CD4-positive, CD25-positive, alpha-beta regulatory T cell (primary cell): Measurements from ENCODE around the gene B3GALT4. TPM values are rescaled to one million over a fixed set of nuclear protein-coding genes. Genes with fewer than 3 reads are reported as not detected.

Source experiments
- ATAC-seq, 2 donors: fragments of 150-1000 bp; cut with Tn5 transposase; one replicate each; pipeline ENCODE4 v1.10.0; 2021; ENCODE audit warnings: low read depth in 2 of 2, moderate number of reproducible peaks in 2 of 2, moderate library complexity in 1 of 2
- DNase-seq, 3 donors: peaks; one replicate each; pipeline versions ENCODE4 v3.0.0 to v3.0.0-alpha.2; 2012 to 2022; ENCODE audit warnings: mixed read lengths in 1 of 3
- H3K27ac ChIP-seq: one replicate; pipeline ENCODE4 v1.7.0; 2013; ENCODE audit warnings: mild to moderate bottlenecking, low read length; ENCODE audit not compliant: insufficient read depth, poor library complexity, severe bottlenecking
- H3K27me3 ChIP-seq: one replicate; pipeline ENCODE4 v1.7.0; 2013; ENCODE audit warnings: low read length; ENCODE audit not compliant: control insufficient read depth, insufficient read depth
- H3K36me3 ChIP-seq: one replicate; pipeline ENCODE4 v1.7.0; 2013; ENCODE audit warnings: mild to moderate bottlenecking, low read length, moderate library complexity; ENCODE audit not compliant: control insufficient read depth, insufficient read depth
- H3K4me1 ChIP-seq: 2 replicates; pipeline ENCODE4 v1.7.0; 2013; ENCODE audit warnings: mild to moderate bottlenecking, low read length; ENCODE audit not compliant: insufficient read depth, control insufficient read depth, poor library complexity, severe bottlenecking
- H3K4me3 ChIP-seq: one replicate; pipeline ENCODE4 v1.7.0; 2013; ENCODE audit warnings: low read depth, mild to moderate bottlenecking, low read length, moderate library complexity
- H3K9me3 ChIP-seq, 2 experiments: 1 replicate in 1 of 2; 2 replicates in 1 of 2; pipeline ENCODE4 v1.7.0; 2013; ENCODE audit warnings: low read length in 2 of 2, mild to moderate bottlenecking in 1 of 2, moderate library complexity in 1 of 2; ENCODE audit not compliant: control insufficient read depth in 2 of 2
- H3K27ac Mint-ChIP-seq, 3 donors: one replicate each; pipeline ENCODE4 v1.8.0; 2020 to 2022; ENCODE audit warnings: mild to moderate bottlenecking in 3 of 3, mixed read lengths in 3 of 3, moderate library complexity in 2 of 3
- H3K27me3 Mint-ChIP-seq: one replicate; pipeline ENCODE4 v1.8.0; 2022; ENCODE audit warnings: mild to moderate bottlenecking, mixed read lengths
- H3K36me3 Mint-ChIP-seq: one replicate; pipeline ENCODE4 v1.8.0; 2020; ENCODE audit warnings: mixed read lengths
- H3K4me1 Mint-ChIP-seq, 4 donors: one replicate each; pipeline ENCODE4 v1.8.0; 2020 to 2022; ENCODE audit warnings: mixed read lengths in 4 of 4, mild to moderate bottlenecking in 1 of 4
- H3K4me3 Mint-ChIP-seq, 4 donors: one replicate each; pipeline ENCODE4 v1.8.0; 2020 to 2022; ENCODE audit warnings: mild to moderate bottlenecking in 4 of 4, mixed read lengths in 4 of 4, moderate library complexity in 3 of 4
- H3K9me3 Mint-ChIP-seq, 7 donors: one replicate each; pipeline ENCODE4 v1.8.0; 2020 to 2022; ENCODE audit warnings: mixed read lengths in 7 of 7, mild to moderate bottlenecking in 3 of 7, moderate library complexity in 2 of 7
- polyA plus RNA-seq, 4 donors: library from polyadenylated mRNA; unstranded; fragments of 300-500 nt; fragmentation: Illumina TruSeq; gene quantifications; one replicate each; pipeline ENCODE4 v1.2.3, GENCODE V29; 2021
- total RNA-seq: library from RNA; stranded (reverse); gene quantifications from one replicate; pipeline ENCODE4 v1.2.3, GENCODE V29; 2022

The B3GALT4 gene
- total and polyA plus RNA-seq, 5 donors from 2014 or later: 17.5 to 35.9 (median 31.1) TPM

DNA sequence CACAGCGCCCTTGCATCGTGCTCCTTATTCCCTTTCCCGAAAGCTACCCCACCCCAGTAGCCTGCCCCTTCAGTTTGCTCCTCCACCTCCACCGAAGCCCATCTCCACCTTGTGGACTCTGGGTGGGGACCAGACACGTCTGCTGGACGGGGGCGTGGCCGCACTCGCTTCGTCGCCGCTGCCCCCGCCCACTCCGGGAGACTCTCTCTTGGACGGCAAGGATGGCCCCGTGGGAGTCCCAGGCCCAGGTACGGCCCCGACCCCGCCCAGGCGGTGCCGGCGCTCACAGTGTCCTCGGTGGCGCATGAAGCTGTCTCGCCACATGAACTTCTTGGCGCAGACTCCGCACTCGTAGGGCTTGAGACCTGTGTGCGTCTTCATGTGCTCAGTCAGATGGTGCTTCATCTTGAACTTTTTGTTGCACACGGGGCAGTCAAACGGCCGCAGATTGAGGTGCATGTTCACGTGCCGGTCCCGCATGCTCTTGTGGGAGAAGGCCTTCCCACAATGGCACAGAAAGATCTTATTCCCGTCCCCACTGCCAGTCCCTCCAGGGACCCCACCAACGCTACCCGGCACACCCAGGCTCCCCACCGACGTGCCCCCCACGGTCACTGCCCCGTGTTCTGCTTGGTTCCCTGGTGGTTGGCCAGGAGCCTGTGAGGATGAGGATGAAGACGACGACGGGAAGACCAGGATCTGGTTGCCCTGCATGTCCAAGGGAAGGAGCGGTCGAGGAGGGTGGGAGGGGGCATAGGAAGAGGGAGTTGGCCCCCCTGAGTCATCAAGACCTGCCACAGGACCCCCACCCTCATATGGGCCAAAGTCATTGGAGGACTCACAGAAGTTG, 38.2 kb downstream of the B3GALT4 start:
- Mint-ChIP-seq H3K27ac (peak overlapping the region; percentile 98 to 99 (median 99)), H3K9me3 (no peaks in the 10 kb centered on the region), H3K36me3 (peaks cover 27% of the 10 kb centered on the region), H3K4me1 (peaks cover 0 to 87% (median 37%) of the 10 kb centered on the region in 4 donors), H3K4me3 (peak overlapping the region; percentile 99 to 100 (median 99)), H3K27me3 (no peaks in the 10 kb centered on the region)
- peaks cover 21% of the 10 kb centered on the region for H3K36me3 ChIP-seq
- ATAC-seq (no peak), DNase-seq (no peak)
- peak overlapping the region; percentile 94 for H3K4me3 ChIP-seq
- no peaks in the 10 kb centered on the region for H3K27me3 ChIP-seq
- peak overlapping the region; percentile 100 for H3K27ac ChIP-seq
- H3K9me3 ChIP-seq: no peaks in the 10 kb centered on the region
- peaks cover 77% of the 10 kb centered on the region for H3K4me1 ChIP-seq

DNA sequence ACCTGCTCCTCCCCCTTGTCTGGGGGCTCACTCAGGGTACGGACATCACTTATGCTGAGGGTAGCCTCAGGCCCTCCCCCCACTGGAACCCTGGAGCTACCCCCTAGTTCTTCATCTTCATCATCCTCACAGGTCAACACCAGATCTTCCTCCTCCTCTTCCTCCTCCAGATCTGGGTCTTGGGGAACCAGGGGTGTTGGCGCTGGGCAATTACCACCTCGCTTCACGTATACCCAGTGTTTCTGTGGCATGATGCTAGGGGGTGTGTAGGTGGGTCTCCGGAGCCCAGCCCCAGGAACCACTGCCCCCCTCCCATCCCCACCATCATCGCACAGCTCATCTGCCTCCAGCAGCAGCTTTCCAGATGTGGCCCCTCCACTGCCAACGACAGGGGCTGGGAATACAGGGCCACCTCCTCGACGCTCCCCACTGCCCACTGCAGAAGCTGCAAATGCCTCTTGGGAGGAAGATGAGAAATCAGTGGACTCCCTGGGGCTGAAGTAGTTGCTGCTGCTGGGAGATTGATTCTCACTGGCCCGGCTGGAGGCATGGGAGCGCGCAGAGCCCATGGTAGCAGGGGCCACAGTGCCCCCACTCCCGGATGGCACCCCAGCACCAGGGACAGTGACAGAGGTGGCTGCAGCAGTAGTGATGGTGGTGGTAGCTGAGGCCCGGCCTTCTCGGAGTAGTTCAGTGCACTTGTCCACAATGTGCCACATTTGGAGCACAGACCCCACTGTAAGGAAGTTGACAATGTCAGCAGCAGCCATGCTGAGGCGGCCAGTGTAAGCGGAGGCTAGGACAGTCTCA, 39.1 kb downstream of the B3GALT4 start:
- peak overlapping the region in 2 of 3 donors; percentile 89 to 98 for H3K27ac Mint-ChIP-seq
- DNase-seq (no peak), ATAC-seq (no peak)
- peaks cover 0 to 89% (median 39%) of the 10 kb centered on the region in 4 donors for H3K4me1 Mint-ChIP-seq
- peaks cover 80% of the 10 kb centered on the region for H3K4me1 ChIP-seq
- no peaks in the 10 kb centered on the region for H3K27me3 Mint-ChIP-seq
- peak overlapping the region; percentile 76 to 99 (median 94) for H3K4me3 Mint-ChIP-seq
- H3K36me3 Mint-ChIP-seq: peaks cover 27% of the 10 kb centered on the region
- H3K9me3 Mint-ChIP-seq: no peaks in the 10 kb centered on the region
- no peak overlapping the region for H3K4me3 ChIP-seq
- no peaks in the 10 kb centered on the region for H3K9me3 ChIP-seq
- H3K27ac ChIP-seq: peak overlapping the region; percentile 92
- peaks cover 25% of the 10 kb centered on the region for H3K36me3 ChIP-seq
- H3K27me3 ChIP-seq: no peaks in the 10 kb centered on the region

DNA sequence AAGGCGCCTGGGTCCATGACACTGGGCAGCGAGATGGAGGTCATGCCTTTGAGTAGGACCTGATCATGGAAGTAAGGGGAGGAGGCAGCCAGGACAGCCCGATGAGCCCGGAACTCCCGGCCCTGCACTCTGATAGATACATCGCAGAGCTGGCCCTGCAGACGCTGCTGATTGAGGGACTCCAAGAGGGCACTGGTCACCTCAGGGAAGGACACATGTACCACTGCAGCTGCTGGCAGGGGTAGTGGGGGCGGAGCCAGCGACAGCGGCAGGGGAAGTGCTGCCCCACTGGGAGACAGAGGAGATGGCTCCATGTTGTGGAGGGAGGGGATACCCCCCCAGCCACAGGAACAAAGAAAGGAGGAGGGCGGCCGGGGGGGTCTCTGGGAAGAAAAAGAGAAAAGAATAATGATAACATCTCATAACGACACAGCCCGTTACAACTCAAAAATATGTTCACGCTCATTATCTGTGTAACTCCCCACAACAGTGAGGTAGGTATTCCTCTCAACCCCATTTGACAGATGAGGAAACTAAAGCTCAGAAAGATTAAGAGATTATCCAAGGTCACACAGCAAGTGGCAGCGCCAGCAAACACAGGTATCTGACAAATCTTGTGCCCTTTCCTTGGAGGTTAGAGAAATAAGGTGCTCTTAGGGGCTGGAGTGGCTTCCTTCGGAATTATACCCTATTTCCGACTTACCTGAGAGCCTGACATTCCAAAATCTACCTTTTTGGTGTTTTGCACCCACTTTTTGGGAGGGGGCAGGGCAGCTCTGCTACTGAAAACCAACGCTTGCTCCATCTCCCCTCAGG, 39.9 kb downstream of the B3GALT4 start:
- H3K27ac ChIP-seq: peak overlapping the region; percentile 92
- H3K27ac Mint-ChIP-seq: peak overlapping the region; percentile 14 to 98 (median 89)
- no peaks in the 10 kb centered on the region for H3K9me3 Mint-ChIP-seq
- H3K4me3 ChIP-seq: peak overlapping the region; percentile 76
- H3K27me3 Mint-ChIP-seq: no peaks in the 10 kb centered on the region
- peak in 1 of 3 donors; percentile 18 for DNase-seq
- no peaks in the 10 kb centered on the region for H3K9me3 ChIP-seq
- peaks cover 80% of the 10 kb centered on the region for H3K4me1 ChIP-seq
- H3K36me3 ChIP-seq: peaks cover 32% of the 10 kb centered on the region
- no peaks in the 10 kb centered on the region for H3K27me3 ChIP-seq
- peaks cover 29% of the 10 kb centered on the region for H3K36me3 Mint-ChIP-seq
- no peak for ATAC-seq
- H3K4me3 Mint-ChIP-seq: peak overlapping the region; percentile 90 to 100 (median 96)
- peaks cover under 1 to 92% (median 40%) of the 10 kb centered on the region in 4 donors for H3K4me1 Mint-ChIP-seq

DNA sequence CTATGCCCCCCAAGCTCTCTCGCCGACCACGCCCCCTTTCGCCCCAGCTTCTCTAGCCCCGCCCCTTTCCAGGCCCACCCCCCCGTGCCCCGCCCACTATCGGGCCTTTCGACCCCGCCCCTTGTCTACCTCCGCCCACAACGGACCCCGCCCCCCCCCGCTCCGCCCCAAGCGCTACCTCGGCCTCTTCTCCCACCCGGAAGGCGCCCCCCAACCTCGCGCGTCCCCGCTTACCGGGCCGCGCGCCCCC, 40.4 kb downstream of the B3GALT4 start:
- Mint-ChIP-seq H3K27me3 (no peaks in the 10 kb centered on the region), H3K27ac (peak overlapping the region in 2 of 3 donors; percentile 88 to 98), H3K9me3 (peaks cover 0 to 1% (median 0%) of the 10 kb centered on the region in 7 donors), H3K4me1 (peaks cover 4 to 91% (median 38%) of the 10 kb centered on the region in 4 donors), H3K4me3 (peak overlapping the region; percentile 87 to 100 (median 94)), H3K36me3 (peaks cover 33% of the 10 kb centered on the region)
- no peaks in the 10 kb centered on the region for H3K27me3 ChIP-seq
- H3K4me1 ChIP-seq: peaks cover 79% of the 10 kb centered on the region
- H3K27ac ChIP-seq: peak overlapping the region; percentile 92
- H3K4me3 ChIP-seq: peak overlapping the region; percentile 76
- H3K36me3 ChIP-seq: peaks cover 32% of the 10 kb centered on the region
- DNase-seq (no peak), ATAC-seq (no peak)
- H3K9me3 ChIP-seq: no peaks in the 10 kb centered on the region

DNA sequence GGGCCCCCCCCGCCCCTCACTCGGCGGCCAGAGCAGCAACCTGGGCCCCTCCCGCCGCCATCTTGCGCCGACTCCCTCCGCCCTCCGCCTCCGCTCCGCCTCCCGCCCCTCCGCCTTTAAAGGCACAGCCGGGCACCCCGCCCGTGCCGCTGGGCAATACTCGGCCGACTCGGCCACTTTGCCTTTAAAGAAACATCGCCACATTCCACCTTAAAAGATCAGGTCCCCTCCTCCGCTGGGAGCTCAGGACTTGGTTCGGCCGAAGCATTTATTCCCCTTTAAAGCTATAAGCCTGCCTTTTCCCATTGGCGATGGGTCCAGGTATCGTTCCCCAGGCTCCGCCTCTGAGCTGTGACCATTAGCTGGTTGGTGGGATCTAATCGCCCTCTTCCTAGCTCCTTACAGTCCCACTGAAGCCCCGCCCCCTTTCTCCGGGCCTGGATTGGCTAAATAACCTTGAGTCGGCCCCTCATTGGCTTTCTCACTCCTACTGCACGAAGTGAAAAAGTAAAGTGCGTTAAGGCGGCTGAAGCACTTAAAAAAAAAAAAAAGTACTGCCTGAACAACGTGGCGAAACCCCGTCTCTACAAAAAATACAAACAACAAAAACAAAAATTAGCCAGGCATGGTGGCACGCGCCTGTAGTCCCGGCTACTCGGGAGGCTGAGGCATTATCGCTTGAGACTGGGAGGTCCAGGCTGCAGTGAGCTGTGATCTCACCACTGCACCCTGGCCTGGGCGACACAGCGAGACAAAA, 40.9 kb downstream of the B3GALT4 start, which contains the start of gene ZBTB22:
Gene ZBTB22, minus strand, starts transcription at position 76 of the 757 bp plus-strand sequence. CDS start 828 bp downstream, outside the sequence.
- H3K4me3 Mint-ChIP-seq: peak within 1 kb of the TSS; percentile 90 to 100 (median 99)
- ATAC-seq: peak; percentile 60 to 68
- peaks cover 75% of the 10 kb centered on the region for H3K4me1 ChIP-seq
- peak within 1 kb of the TSS; percentile 92 for H3K27ac ChIP-seq
- H3K27me3 Mint-ChIP-seq: no peaks in the 10 kb centered on the region
- H3K27ac Mint-ChIP-seq: peak within 1 kb of the TSS; percentile 90 to 99 (median 98)
- peak; percentile 95 to 98 (median 97) for DNase-seq
- H3K36me3 ChIP-seq: peaks cover 32% of the 10 kb centered on the region
- peaks cover 4 to 90% (median 38%) of the 10 kb centered on the region in 4 donors for H3K4me1 Mint-ChIP-seq
- no peaks in the 10 kb centered on the region for H3K27me3 ChIP-seq
- H3K9me3 ChIP-seq: no peaks in the 10 kb centered on the region
- peaks cover 0 to 1% (median 0%) of the 10 kb centered on the region in 7 donors for H3K9me3 Mint-ChIP-seq
- peaks cover 36% of the 10 kb centered on the region for H3K36me3 Mint-ChIP-seq
- H3K4me3 ChIP-seq: peak within 1 kb of the TSS; percentile 96

DNA sequence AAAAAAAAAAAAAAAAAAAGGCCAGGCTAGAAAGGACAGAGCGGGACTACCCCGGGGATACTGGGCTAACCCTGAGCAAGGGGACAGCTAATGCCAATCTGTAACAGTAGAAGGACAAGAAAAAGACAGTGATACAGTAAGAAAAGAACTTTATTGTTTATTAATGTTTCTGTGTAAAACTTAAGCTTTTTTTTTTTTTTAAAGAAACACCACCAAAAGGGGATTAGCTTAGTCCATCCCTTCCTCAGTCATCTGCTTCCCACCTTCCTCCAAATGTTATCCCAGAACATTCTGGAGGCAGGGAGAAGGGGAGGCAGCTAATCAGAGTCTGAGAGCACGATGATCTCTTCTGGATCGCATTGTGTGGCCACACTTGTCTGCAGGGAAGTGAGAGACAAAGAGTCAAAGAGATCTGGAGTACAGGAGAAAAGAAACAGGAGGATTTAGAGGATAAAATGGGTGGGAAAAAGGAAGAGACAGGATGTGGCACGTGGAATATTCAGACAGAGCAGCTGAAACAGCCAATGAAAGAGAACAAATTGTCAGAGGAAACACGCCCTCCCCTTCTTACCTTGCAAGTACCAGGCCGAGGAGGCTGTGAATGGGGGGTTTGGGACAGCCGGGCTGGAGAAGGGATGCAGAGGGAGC, 41.6 kb downstream of the B3GALT4 start:
- Mint-ChIP-seq H3K4me1 (peaks cover 4 to 93% (median 42%) of the 10 kb centered on the region in 4 donors), H3K27me3 (no peaks in the 10 kb centered on the region), H3K36me3 (peaks cover 38% of the 10 kb centered on the region), H3K9me3 (peaks cover 0 to 1% (median 0%) of the 10 kb centered on the region in 7 donors), H3K27ac (peak overlapping the region; percentile 90 to 99 (median 98)), H3K4me3 (peak overlapping the region; percentile 90 to 100 (median 99))
- Histone ChIP-seq H3K36me3 (peaks cover 32% of the 10 kb centered on the region), H3K27ac (peak overlapping the region; percentile 92), H3K9me3 (no peaks in the 10 kb centered on the region), H3K27me3 (no peaks in the 10 kb centered on the region), H3K4me1 (peaks cover 77% of the 10 kb centered on the region), H3K4me3 (peak overlapping the region; percentile 96)
- no peak for ATAC-seq
- no peak for DNase-seq
